Measurements from ENCODE around the gene FIZ1.

The FIZ1 gene

GRCh38 chr19:55544776-55545439, 54.4 kb downstream of the FIZ1 start:
- DNase-seq = no peak

- DNase-seq = no peak
Observed at GRCh38 chr19:55544014-55544413, 55.3 kb downstream of the FIZ1 start.

- no peak for DNase-seq
Observed at GRCh38 chr19:55543567-55543966, 55.8 kb downstream of the FIZ1 start.

- DNase-seq = no peak
Observed at GRCh38 chr19:55542292-55542855, 56.9 kb downstream of the FIZ1 start.

Measured in nucleus accumbens (tissue), 56 donors.